GM18909 (cell line): Measurements from ENCODE around the gene SGTA.
"Not testable (repeated sequence)": the region's sequence is repeated elsewhere in the genome, so short reads cannot be mapped to it uniquely, and the experiment has no call there.

ENCODE experiments used
- ATAC-seq: cut with Tn5 transposase; IDR thresholded peaks from one replicate; pipeline ENCODE4 v1.9.1; 2021; ENCODE audit warnings: mild to moderate bottlenecking; ENCODE audit not compliant: unreplicated experiment, poor library complexity

SGTA gene

GRCh38 chr19:2782936-2783780 lies at the start of gene SGTA:
Gene SGTA (minus strand): TSS chr19:2783273. CDS start chr19:2769068, 14,205 bp downstream.
- peak; percentile 77 for ATAC-seq

GRCh38 chr19:2827840-2828489 lies 44.9 kb upstream of the SGTA start:
- no peak for ATAC-seq

- no peak for ATAC-seq
These were observed 43.9 kb upstream of the SGTA start for GRCh38 chr19:2827022-2827421.

- ATAC-seq = no peak
These were observed 41.1 kb upstream of the SGTA start for GRCh38 chr19:2824129-2824528.

- ATAC-seq = no peak
These were observed 40.6 kb upstream of the SGTA start for GRCh38 chr19:2823646-2824045.

- ATAC-seq = no peak
These were observed 39.8 kb upstream of the SGTA start for GRCh38 chr19:2822846-2823245.

- peak; percentile 34 for ATAC-seq
These were observed 37.1 kb upstream of the SGTA start for GRCh38 chr19:2820112-2820702.

- ATAC-seq = peak; percentile 91
These were observed 36.6 kb upstream of the SGTA start, which contains the start of gene ZNF554 for GRCh38 chr19:2819540-2820111. Gene ZNF554 (plus strand): TSS chr19:2819868. CDS start chr19:2820072, 204 bp downstream.

GRCh38 chr19:2817237-2817829 lies 34.3 kb upstream of the SGTA start:
- ATAC-seq = not testable (repeated sequence)

- no peak for ATAC-seq
These were observed 33.6 kb upstream of the SGTA start for GRCh38 chr19:2816641-2817040.

- ATAC-seq = no peak
These were observed 32.9 kb upstream of the SGTA start for GRCh38 chr19:2815923-2816322.

GRCh38 chr19:2815191-2815614 lies 32.1 kb upstream of the SGTA start:
- ATAC-seq = no peak

GRCh38 chr19:2814426-2814825 lies 31.4 kb upstream of the SGTA start:
- no peak for ATAC-seq

- ATAC-seq = no peak
These were observed 30.4 kb upstream of the SGTA start for GRCh38 chr19:2813235-2814160.

GRCh38 chr19:2812414-2813234 lies 29.6 kb upstream of the SGTA start:
- no peak for ATAC-seq

GRCh38 chr19:2811735-2812413 lies 28.8 kb upstream of the SGTA start:
- ATAC-seq = no peak

- ATAC-seq = no peak
These were observed 28.2 kb upstream of the SGTA start for GRCh38 chr19:2811221-2811722.
